Tibial nerve (tissue), 3 donors: ENCODE results near the gene TRPC6.

ENCODE experiments used
- CTCF ChIP-seq, 5 experiments: fragments of 200-600 bp in 3 of 5; fragments of 450-650 bp in 2 of 5; sonication (generic) in 3 of 5; IDR thresholded peaks; one replicate each; pipeline ENCODE4 v1.5.1; 2016 to 2019; ENCODE audit warnings: antibody characterized with exemption in 5 of 5, mild to moderate bottlenecking in 3 of 5, moderate library complexity in 2 of 5
- POLR2A ChIP-seq, 2 donors: fragments of 450-650 bp; IDR thresholded peaks; one replicate each; pipeline ENCODE4 v1.6.1; 2017; ENCODE audit warnings: antibody characterized with exemption in 2 of 2, mild to moderate bottlenecking in 2 of 2, moderate library complexity in 2 of 2

GRCh38 chr11:101584655-101585054, 848 bp upstream of the TRPC6 start:
- TF ChIP-seq POLR2A (IDR thresholded peaks at IDR 0.05), result no peak
- TF ChIP-seq CTCF (IDR thresholded peaks at IDR 0.05), result no peak
